ENCODE measurements around the gene ROS1. TPM values are rescaled to one million over a fixed set of nuclear protein-coding genes. Genes with fewer than 3 reads are reported as not detected.

Gene ROS1
- total and polyA plus RNA-seq, 10 of the 15 experiments (the other 5 are each of a cell fraction or from before 2014, with no cell fraction given), result under 0.01 to 0.07 (median 0.03) TPM; not detected in 5

- no peaks in the 10 kb centered on the region for H3K79me2 ChIP-seq (ENCODE audit: control insufficient read depth, insufficient read depth, low read length)
- ChIA-PET RAD21 (ENCODE audit: unreplicated experiment) (interaction anchor here (0.6 to 5.3 kb wide), 7 partner anchors 26 to 1386 kb away, joined by 3 to 71 read pairs (median 4); partner anchors contain the start of gene GOPC), POLR2A (no interaction called here), CTCF (interaction anchor here (0.7 to 6.4 kb wide), 14 partner anchors 8 to 483 kb away, joined by 3 to 121 read pairs (median 4); no protein-coding TSS in a partner anchor), SMC1A (ENCODE audit: uncharacterized antibody, unreplicated experiment) (interaction anchor here (0.6 to 5.2 kb wide), 8 partner anchors 17 to 260 kb away, joined by 3 to 61 read pairs (median 3); partner anchors contain the start of gene GOPC)
- FAIRE-seq (no peak), DNase-seq (ENCODE audit: low read depth, low spot score) (no peak), ATAC-seq (no peak)
- no peaks in the 10 kb centered on the region for H3K4me1 ChIP-seq (ENCODE audit: control insufficient read depth, insufficient read depth, low read length)
- WGBS (ENCODE audit: insufficient coverage, insufficient replicate concordance, low lambda C conversion rate, missing lambda C conversion rate), result 23% methylated on average over 5 of the region's 5 CpGs
- intact Hi-C loops (cut with micrococcal nuclease; ENCODE audit: unreplicated experiment), result no loop called here
- H4K20me1 ChIP-seq (ENCODE audit: control insufficient read depth, insufficient read depth), result no peaks in the 10 kb centered on the region
- no peak for TF ChIP-seq E2F4 (IDR thresholded peaks at IDR 0.05; ENCODE audit: low read depth, low read length)
- no peak for TF ChIP-seq POU2F2 (IDR thresholded peaks at IDR 0.05; ENCODE audit: borderline replicate concordance, low read depth, low read length)
- no peak for TF ChIP-seq CEBPZ (IDR thresholded peaks at IDR 0.05; ENCODE audit: low read depth, low read length)
- no peak for TF ChIP-seq SPI1 (IDR thresholded peaks at IDR 0.05; ENCODE audit: borderline replicate concordance, insufficient read depth, low read depth, low read length)
- no peak for TF ChIP-seq PAX8 (IDR thresholded peaks at IDR 0.05)
- no peak for TF ChIP-seq KLF5 (IDR thresholded peaks at IDR 0.05; ENCODE audit: partially characterized antibody)
- no peak for TF ChIP-seq RB1 (IDR thresholded peaks at IDR 0.05; ENCODE audit: borderline replicate concordance)
- TF ChIP-seq TARDBP (IDR thresholded peaks at IDR 0.05; ENCODE audit: borderline replicate concordance), result no peak
- no peak for TF ChIP-seq TCF12 (IDR thresholded peaks at IDR 0.05; ENCODE audit: low read depth, low read length)
- H3K36me3 ChIP-seq (ENCODE audit: control insufficient read depth in 2 of 2, insufficient read depth in 2 of 2, low read length in 1 of 2), result no peaks in the 10 kb centered on the region
- H3K4me3 ChIP-seq, result no peak overlapping the region
- H3K9me3 ChIP-seq (replicated peaks; ENCODE audit: control insufficient read depth, insufficient read depth, low read length), result no peaks in the 10 kb centered on the region
- H3K4me2 ChIP-seq (ENCODE audit: control insufficient read depth, insufficient read depth), result no peak overlapping the region
- peak overlapping the region; percentile 3; the same call in 1 of the 2 replicates for H2AFZ ChIP-seq (ENCODE audit: control insufficient read depth, low read depth, low read length)
- H3K27me3 ChIP-seq (replicated peaks in 1 of 2; ENCODE audit: control insufficient read depth in 2 of 2, insufficient read depth in 2 of 2, low read length in 1 of 2), result no peaks in the 10 kb centered on the region
- H3K9ac ChIP-seq (ENCODE audit: control insufficient read depth, insufficient read depth, low read length), result no peak overlapping the region
- in situ Hi-C loops (cut with MboI), result loop anchor here (10.0 kb wide), 1 partner anchor 383 kb away; no protein-coding TSS in a partner anchor
- BruUV-seq (replicated peaks), result no TSS peak
- H3K27ac ChIP-seq (ENCODE audit: control insufficient read depth, insufficient read depth), result no peak overlapping the region
These were observed 25.9 kb upstream of the ROS1 start for GRCh38 chr6:117451671-117452070.

Data from GM12878 (cell line).